GM21529 (cell line): ENCODE results near the gene SCT.

Experiments used
- ATAC-seq: cut with Tn5 transposase; IDR thresholded peaks from one replicate; pipeline ENCODE4 v1.9.1; 2021; ENCODE audit not compliant: unreplicated experiment

The SCT gene

DNA sequence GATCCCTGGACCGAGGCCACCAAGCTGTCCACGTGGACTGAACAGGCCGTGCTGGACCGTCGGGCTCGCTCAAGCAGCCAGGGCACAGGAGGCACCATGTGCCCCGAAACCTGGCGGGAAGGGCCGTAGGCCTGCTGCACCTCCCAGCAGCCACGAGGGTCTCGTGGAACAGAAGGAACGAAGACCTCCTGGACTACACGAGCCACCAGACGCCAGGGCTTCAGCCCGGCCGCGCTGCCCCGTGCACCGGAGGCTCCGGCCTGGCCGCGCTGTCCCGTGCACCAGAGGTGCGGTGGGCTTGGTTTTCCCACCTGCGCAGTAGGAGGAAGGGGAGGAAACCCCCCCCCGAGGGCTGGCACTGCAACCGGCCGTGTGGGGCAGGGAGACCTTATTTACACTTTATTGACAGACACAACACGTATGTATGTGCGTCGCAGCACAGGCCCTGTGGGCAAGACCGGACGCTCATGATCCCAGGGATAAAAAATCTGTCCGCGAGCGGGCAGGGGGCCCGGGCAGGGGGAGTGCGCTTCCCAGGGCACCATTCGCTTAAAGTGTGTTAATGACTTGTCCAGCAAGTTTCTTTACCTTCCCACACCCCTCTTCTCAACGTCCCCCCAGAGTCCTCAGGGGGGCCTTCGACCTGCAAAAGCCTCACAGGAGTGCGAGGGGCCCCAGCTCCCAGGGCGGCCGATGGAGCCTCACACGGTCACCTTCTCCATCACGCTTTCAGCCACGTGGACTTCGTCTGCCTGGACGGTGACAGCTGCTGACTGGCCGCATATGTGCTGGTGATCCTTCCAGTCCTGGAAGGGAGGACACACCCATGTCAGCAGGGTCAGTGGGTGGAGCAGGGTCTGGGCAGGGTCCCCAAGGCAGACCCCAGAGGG is 17.1 kb upstream of the SCT start:
- no peak for ATAC-seq

DNA sequence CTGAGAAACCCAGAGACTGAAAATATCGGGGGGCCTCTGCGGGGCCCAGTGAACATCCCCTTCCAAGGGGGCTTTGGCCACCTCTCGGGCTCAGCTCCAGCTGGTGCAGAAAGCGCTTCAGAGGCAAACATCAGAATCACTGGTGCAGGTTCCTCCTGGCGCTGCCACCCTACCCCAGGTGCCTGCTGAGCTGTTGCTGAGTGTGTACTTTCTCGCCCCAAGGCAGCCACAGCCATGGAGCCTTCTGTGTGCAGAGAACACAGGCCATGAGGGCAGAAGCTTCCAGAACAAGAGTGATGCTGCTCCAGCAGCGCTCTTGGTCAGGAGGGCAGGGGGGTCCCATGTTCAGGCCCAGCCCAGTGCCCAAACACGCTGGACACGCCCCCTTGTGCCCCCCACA is 16.4 kb upstream of the SCT start:
- no peak for ATAC-seq

DNA sequence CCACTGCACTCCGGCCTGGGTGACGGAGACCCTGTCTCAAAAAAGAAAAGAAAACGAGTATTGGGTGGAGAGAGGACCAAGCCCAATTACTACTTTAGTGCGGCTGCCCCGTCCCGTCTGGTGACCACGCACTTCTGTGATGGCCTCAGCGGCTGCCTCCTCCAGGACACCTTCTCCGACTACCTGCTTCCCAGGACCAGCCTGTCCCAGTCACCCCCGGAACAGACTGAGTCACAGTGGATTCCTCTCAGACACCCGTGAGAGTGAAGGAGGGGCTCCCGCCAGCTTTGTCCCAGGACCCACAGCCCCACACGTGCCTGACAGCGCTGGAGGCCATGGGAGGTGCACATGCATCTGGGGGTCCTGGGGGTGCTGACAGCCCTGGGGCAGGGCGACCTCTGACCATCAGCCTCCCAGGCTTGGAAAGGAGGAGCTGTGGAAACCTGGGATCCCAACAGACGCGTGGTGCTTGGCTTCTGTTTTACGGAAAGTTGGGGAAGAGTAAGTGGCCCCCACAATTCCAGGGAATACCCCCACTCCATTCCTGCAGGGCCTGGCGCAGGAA is 14.9 kb upstream of the SCT start:
- ATAC-seq, result no peak

DNA sequence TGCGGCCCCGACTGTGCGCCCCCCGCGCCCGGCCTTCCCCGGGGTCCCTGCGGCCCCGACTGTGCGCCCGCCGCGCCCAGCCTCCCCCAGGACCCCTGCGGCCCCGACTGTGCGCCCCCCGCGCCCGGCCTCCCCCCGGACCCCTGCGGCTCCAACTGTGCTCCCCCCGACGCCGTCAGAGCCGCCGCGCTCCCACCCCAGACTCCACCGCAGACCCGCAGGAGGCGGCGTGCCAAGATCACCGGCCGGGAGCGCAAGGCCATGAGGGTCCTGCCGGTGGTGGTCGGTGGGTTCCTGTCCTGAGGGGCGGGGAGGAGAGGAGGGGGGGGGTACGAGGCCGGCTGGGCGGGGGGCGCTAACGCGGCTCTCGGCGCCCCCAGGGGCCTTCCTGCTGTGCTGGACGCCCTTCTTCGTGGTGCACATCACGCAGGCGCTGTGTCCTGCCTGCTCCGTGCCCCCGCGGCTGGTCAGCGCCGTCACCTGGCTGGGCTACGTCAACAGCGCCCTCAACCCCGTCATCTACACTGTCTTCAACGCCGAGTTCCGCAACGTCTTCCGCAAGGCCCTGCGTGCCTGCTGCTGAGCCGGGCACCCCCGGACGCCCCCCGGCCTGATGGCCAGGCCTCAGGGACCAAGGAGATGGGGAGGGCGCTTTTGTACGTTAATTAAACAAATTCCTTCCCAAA is 13.2 kb upstream of the SCT start:
- no peak for ATAC-seq

DNA sequence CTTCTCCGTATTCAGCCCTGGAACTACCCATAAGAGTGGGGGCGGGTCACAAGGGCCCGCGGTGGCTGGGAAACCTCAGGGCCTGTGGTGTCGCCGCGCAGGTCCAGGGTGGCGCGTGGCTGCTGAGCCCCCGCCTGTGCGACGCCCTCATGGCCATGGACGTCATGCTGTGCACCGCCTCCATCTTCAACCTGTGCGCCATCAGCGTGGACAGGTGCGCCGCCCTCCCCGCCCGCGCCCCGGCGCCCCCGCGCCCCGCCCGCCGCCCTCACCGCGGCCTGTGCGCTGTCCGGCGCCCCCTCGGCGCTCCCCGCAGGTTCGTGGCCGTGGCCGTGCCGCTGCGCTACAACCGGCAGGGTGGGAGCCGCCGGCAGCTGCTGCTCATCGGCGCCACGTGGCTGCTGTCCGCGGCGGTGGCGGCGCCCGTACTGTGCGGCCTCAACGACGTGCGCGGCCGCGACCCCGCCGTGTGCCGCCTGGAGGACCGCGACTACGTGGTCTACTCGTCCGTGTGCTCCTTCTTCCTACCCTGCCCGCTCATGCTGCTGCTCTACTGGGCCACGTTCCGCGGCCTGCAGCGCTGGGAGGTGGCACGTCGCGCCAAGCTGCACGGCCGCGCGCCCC is 12.5 kb upstream of the SCT start:
- ATAC-seq, result no peak

DNA sequence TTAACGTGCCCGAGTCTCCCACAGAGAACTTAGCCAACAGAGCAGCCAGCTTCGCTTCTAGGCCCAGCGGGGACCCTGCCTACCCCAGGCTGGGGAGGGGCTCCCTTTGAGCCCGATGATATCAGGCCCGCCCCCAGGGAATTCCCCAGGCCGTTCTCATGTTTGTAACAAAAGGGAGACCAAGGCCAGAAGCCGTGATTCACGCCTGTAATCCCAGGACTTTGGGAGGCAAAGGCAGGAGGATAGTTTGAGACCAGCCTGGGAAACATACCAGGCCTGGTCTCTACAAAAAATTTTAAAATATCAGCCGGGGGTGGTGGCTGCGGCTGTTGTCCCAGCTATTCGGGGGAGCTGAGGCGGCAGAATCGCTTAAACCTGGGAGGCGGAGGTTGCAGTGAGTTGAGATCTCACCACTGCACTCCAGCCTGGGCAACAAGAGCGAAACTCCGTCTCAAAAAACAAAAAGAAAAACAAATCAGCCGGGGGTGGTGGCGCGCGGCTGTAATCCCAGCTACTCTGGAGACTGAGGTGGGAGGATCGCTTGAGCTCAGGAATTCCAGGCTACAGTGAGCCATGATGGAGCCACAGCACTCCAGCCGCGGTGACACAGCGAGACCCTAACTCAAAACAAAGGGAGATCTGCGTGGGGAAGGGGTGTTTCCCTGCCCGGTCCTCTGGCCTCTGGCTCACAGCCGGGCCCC is 11.8 kb upstream of the SCT start:
- ATAC-seq, result no peak

DNA sequence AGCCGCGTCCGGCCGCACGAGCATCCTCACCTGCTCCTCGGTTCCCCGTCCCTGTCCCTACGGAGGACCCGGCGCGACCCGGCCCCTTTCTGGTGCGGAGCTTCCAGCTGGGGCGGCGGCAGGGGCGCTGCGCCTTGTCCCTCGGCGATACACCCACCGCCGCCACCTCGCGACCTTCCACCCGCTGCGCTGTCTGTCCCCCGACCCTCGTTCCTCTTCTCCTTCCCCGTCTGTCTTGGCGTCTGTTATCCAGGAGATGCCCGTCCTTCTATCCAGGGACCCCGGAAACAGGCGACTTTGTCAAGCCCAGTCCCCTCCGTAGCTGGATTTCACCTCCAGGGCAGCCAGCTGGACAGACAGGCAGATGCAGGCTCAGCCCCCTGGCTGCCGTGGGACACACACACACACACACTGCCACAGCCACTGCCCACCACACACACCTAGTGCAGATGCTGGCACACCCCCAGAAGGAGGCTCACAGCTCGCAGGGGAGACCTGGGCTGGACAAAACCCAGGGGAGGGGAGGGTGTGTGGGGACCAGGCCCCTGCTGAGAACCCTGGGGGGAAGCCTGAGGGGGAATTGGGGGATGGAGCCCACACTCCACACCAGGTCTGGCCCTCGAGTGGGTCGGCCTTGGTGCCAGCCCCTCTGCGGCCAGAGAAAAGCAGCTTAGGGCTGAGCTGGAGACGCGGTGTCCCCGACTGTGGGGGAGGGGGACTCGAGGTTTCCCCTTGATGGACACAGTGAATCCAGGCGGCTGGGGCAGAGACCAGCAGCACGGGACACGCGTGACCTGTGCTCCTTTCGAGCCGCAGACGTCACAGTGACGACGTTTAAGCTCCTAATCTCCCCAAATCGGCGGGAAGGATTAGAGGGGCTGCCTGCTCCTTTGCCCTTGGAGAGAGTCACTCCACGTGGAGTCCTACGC is 10.9 kb upstream of the SCT start:
- no peak for ATAC-seq

DNA sequence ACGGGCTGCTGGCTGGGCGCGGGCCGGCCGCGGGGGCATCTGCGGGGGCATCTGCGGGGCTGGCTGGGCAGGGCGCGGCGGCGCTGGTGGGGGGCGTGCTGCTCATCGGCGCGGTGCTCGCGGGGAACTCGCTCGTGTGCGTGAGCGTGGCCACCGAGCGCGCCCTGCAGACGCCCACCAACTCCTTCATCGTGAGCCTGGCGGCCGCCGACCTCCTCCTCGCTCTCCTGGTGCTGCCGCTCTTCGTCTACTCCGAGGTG is 10.3 kb upstream of the SCT start:
- ATAC-seq, result no peak

DNA sequence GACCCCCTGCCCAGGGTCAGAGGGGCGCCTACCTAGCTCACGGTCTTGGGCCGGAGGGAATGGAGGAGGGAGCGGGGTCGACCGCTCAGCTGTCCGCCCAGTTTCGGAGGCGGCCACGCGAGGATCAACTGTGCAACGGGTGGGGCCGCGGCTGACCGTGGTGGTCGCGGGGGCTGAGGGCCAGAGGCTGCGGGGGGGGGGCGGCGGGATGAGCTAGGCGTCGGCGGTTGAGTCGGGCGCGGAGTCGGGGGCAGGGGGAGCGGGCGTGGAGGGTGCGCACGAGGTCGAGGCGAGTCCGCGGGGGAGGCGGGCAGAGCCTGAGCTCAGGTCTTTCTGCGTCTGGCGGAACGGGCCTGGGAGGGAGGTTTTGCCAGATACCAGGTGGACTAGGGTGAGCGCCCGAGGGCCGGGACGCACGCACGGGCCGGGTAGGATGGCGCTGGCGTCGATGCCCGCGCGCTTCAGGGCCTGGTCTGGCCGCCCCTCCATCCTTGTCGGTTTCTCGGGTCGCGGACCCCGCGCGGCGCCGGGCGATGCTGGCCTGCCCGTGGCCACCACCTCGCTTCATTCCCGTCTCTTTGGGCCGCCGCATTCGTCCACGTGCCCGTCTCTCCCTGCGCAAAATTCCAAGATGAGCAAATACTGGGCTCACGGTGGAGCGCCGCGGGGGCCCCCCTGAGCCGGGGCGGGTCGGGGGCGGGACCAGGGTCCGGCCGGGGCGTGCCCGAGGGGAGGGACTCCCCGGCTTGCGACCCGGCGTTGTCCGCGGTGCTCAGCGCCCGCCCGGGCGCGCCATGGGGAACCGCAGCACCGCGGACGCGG is 9.7 kb upstream of the SCT start, which contains the start of gene DRD4:
Gene DRD4 (plus strand): TSS at position 759 of the 822 bp plus-strand sequence. CDS start 36 bp downstream, at position 795.
- no peak for ATAC-seq

DNA sequence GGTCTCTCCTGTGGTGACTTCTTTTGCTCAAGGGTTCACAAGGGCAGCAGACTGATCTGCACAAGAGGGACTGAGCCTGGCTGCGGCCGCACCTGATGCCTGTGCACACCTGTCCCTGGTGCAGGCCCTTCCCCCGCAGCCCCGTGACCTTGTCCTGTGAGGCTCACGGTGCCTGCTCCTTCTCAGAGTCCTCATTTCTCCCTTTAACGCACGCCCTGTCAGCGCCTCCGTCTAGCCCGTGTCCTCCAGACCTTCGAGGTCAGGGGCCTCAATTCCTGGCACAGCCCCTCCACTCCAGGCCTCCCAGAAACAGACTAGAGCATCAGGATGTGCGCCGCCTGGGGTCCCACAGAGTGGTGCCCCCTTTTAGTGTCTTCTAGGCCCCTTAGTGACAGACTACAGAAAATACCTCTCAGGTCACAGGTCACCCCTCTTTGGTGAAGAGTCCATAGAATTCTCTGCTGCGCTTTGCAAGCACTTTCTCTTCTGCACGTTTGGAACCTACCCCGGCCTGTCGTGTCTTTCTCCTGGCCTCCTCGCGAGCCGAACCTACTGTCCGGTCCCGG is 9.0 kb upstream of the SCT start:
- no peak for ATAC-seq

DNA sequence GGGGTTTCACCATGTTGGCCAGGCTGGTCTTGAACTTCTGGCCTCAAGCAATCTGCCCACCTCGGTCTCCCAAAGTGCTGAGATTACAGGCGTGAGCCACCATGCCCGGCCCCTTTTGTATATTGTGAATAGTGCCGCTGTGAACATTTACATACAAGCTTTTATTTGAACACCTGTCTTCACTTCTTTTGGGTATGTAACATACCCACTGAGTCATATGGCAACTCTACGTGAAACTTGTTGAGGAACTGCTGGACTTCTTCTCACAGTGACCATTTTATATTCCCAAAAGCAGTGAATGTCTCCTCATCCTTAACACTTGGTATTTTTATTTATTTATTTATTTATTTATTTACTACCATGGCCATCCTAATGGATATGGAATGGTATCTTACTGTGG is 3.9 kb upstream of the SCT start:
- no peak for ATAC-seq

DNA sequence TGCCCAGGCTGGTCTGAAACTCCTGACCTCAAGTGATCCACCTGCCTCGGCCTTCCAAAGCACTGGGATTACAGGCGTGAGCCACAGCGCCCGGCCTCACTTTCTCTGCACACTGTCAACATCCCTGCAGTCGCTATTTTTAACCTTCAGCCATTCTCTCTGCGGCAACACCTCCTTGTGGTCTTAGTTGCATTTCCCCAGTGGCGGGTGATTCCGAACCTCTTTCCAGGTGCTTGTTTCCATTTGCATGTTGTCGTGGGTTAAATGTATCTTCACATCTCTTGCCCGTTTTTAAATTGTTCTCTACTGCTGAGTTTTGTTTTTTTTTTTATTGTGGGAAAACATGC is 2.2 kb upstream of the SCT start:
- ATAC-seq, result peak; percentile 51

DNA sequence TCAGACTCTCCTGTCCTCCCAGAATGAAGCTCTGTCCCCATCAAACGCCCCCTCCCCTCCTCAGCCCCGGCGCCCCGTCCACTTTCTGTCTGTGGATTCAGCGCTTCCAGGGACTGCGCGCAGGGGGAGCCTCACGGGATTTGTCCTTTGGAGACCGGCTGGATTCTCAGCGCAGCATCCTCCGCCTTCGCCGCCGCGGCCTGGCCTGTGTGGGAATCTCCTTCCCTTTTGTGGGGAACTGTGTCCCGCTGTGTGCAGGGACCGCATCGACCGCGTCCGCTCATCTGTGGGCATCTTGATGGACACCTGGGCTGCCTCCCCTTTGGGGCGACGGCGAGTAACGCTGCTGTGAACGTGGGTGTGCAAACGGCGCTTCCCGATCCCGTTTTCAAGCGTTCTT is 1.1 kb upstream of the SCT start:
- ATAC-seq, result no peak

DNA sequence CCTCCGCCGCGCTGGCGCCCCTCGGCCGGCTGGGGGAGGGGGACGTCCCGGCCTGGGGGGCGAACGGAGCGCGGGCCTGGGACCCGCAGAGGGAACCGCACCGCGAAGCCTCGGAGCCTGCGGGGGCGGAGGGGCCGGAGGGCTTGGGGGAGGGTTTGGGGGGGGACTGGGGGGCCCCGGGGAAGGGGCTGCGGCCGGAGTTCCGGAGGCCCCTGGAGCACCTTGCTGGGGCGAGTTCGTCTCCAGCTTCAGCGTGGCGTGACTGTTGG is 261 bp upstream of the SCT start:
- no peak for ATAC-seq

DNA sequence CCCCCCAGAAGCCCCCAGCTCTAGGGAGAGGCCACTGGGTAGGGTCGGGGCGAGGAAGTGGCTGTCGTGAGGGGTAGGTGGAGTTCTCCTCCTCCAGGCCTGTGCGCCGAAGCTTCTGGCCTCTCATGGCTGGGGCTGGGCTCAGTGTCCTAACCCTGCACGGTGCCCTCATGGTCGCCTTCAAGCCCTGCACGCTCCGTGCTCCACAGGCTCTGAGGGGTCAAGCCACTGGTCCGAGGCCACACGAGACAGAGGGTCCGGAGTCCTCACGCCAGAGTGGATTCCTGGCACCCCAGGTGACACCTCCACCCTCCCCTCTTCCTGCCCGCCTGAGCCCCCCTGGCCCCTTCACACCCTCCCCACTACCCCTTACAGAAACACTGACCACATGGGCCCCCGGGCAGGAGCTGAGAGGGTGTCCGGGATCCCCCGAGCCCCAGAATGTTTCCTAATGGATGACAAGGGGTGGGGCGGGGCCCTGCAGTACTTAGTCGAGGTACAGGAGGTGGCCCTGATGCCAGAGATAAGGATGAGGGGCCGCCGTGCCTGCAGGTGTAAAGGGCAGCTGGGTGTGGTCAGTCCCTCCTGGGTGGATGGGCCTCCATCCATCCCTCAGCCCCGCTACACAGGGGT is 1.2 kb downstream of the SCT start:
- ATAC-seq, result no peak

DNA sequence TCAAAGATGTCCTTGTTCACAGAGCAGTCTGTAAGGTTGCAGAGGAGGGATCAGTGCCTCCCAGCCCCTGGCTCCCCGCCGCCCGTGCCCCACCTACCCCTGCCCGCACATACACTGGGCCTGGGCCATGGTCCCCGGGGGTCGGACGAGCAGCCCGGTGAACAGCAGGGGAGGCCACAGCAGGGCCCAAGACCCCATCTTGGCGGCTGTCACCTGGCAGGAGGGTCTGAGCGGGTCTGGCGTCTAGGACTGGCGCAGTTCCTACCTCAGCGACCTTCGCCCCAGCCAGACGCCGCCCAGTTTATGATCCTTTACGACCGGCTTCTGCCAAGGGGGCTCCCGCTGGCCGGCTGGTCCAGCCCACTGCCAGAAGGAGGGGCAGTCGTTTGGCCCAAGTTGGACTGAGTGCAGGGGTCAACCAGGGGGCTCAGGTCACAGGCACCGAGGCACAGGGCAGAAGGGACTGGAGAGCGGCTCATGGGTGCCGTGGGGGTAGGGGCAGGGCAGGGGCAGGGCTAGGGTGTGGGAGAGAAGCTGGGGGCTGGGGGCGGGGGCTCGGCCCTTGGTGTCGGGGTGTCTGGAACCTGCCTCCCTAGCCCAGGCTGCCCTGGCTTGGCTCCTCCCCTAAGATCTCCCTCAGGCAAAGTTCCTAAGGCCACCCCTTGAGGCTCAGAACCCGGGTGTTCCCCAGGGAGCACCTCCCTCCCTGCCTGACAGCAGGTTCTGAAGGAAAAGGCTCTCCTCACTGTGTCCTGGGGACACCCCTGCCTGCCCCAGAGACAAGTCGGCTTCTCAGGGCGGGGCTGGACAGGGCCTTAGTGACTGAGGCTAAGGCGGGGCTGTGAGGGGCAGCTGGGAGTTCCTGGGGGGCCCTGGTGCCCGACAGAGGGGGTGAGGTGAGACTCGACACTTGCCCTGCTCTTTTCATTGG is 2.0 kb downstream of the SCT start, which contains the start of gene CDHR5:
Gene CDHR5 (minus strand): TSS at position 251 of the 931 bp plus-strand sequence. CDS start 53 bp downstream, at position 198.
- no peak for ATAC-seq

DNA sequence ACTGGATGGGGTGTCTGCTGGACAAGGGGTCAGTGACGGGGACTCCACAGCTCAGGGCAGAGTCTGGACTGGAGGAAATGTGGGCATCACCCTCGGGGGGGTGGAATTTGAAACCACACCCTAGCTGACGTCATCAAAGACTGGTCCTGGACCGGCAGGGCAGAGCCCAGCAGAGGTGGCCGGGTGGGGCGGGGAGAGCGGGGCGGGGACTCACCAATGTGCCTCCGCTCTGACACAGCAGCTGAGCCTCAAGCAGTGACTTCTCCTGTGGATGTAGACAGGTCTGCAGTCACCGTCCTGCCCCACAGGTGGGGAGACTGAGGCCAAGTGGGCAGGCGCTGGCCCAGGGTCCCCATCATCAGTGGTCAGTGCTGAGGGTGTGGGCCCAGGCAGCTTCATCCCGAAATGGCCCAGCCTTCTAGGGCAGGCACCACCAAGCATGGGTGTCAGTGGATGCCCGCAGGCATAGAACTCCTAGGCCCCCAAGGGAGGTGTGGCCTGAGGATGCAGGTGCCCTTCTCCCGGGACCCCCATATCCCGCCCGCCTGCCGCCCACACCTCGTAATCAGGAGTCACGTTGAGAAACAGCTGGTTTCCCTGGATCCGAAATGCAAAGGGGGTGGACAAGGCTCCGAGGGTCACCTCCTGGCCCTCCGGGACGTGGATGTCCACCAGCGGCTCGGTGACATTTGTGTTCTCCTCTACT is 2.8 kb downstream of the SCT start:
- ATAC-seq, result no peak
